GM18951 (cell line): Measurements from ENCODE around the gene TLL1.

Experiments used
- POLR2A ChIP-seq: IDR thresholded peaks from 4 replicates; pipeline ENCODE4 v1.6.1; 2011; ENCODE audit warnings: mild to moderate bottlenecking; ENCODE audit not compliant: insufficient read length, insufficient read depth; ENCODE audit errors: extremely low read depth
- in situ Hi-C: fragments of 300-500 bp; cut with MboI; formaldehyde crosslinking; loops from one replicate; pipeline ENCODE4 v1.12.0; 2022; ENCODE audit warnings: low sequenced_read_pairs, mixed read lengths, inconsistent platforms; ENCODE audit not compliant: unreplicated experiment

TLL1 gene

DNA sequence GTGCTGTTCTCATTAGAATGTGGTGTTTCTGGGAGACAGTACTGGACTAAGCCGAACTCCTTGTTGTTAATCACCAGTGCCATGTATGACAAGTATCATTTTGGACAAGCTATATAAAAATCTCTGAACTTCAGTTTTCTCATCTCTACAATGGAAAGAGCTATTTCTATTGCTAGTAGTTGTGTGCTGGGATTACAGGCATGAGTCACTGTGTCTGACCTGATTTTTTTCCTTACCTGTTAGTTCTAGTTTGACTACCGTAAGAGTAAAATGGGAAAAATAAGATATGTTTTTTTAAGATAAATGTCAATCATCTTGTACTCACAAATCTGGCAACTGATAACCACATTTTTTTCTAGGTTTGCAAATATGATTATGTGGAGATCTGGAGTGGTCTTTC is 192.3 kb downstream of the TLL1 start:
- in situ Hi-C loops, result no loop called here
- no peak for TF ChIP-seq POLR2A

DNA sequence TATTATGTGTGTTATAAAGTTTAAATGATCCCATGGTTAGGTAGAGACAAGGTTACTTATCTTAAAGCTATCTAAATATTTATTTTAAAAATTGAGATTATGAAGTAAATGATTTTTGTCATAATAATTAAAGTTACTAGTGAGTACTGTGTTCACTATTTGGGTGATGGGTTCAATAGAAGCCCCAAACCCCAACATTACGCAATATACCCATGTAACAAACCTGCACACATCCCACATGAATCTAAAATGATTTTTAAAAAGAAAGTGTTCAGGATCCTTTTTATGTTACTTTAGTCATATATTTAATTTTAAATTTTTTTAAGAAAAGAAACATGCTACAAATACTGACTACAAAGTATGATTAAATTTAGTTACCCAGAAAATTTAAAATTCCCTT is 193.9 kb downstream of the TLL1 start:
- TF ChIP-seq POLR2A, result no peak
- in situ Hi-C loops, result no loop called here

DNA sequence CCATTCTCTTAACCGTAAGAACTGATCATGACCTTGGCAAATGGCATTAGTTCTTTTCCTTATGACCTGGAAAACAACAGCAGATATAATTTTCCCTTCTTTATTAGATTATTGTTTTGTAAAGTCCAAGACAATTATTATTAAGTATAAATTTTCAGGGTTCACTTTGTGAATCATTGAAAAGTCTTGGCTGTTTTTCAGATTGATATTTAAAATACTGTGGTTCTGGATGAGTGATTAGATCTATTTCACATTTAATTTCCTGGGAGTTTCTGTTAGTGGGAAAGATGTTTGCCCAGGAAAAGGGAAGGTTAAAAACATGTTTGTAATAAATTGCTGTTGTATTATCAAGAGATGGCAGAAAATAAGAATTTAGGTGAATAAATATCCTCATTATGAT is 194.9 kb downstream of the TLL1 start:
- in situ Hi-C loops, result no loop called here
- TF ChIP-seq POLR2A, result no peak

DNA sequence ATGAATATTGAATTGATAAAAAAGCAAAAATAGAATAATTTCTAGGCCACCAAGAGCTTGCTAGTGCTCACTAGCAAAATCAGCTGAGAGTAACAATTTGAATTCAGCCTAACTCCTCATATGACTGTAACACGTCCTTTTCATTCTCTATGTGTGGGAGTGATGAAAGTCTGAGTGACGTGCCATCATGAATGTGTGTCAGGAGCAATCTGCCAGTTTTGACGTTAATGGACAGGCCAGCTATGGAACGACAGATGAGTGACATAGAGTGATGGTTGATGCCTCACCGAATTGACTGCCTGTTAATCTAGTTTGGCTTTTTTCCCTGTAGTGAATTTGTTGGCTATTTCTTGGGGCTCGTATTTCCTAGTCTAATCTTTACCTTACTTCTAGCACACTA is 200.7 kb downstream of the TLL1 start:
- TF ChIP-seq POLR2A, result no peak
- in situ Hi-C loops, result no loop called here

DNA sequence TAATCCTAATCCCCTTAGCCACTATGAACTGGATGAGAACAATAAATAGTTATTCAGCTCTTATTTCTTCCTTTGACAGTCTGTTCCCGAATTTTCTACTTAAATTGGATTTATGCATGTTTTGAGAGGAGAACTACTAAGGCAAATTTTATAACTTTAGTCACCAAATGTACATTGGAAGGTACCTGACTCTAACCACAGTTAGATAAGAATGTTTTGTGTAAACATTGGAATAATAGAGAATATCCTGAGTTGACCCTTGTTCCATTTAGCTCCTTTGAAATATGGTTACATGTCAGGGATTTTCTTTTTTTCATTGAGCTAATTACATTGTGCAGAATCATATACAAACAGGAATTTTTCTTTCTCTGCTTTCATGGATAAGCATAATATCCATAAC is 202.6 kb downstream of the TLL1 start:
- no peak for TF ChIP-seq POLR2A
- in situ Hi-C loops, result loop anchor here (25.0 kb wide), 1 partner anchor 538 kb away; no protein-coding TSS in a partner anchor

DNA sequence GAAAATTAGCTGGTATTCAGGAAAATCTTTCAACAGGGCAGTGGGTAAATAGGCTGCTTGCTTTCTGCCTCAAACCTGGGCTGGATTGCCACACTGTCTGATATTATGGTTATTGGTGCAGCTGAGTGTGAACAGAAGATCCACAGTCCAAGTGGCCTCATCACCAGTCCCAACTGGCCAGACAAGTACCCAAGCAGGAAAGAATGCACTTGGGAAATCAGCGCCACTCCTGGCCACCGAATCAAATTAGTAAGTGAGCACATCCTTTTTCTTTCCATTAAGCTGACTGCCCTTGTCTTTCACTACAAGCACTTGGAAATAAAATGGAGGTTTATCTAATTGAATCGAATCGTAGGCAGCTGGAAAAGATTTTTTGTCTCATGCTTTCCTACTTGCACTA is 204.7 kb downstream of the TLL1 start:
- in situ Hi-C loops, result loop anchor here (25.0 kb wide), 1 partner anchor 540 kb away; no protein-coding TSS in a partner anchor
- no peak for TF ChIP-seq POLR2A

DNA sequence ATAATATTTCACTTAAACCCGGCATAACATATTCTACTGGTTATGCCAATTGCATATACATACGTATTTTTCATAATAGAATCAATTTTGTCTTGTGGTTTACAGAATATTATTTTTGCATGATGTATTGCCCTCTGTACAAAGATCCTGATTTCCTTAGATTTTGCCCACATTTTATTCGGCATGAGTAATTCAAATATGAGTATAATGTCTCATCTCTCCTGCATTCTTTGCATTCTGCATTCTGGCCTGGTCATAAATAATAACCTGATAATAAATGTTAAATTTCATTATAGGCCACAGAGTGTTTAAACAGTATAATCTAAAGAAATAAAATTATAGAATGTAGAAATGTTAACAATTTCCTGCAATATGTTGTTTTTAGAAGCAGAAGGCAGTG is 205.3 kb downstream of the TLL1 start:
- in situ Hi-C loops, result loop anchor here (25.0 kb wide), 1 partner anchor 541 kb away; no protein-coding TSS in a partner anchor
- no peak for TF ChIP-seq POLR2A

DNA sequence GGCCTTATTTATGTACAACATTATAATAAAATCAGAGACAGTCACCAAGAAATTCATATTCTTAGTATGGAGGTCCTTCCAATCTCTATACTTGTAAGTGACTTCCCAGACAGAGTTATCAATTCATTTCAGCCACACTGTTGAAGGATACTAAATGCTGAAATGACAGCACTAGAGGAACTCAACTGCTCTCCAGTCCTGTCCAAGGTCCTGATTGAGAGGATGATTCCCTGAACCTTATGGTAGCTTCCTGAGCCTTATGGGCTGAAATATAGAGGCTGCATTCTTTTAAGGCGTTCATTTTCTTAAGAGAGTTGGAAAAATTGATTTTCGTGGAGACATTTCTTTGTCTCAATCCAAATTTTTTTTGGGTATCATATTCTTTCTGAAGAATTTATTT is 205.9 kb downstream of the TLL1 start:
- no peak for TF ChIP-seq POLR2A

DNA sequence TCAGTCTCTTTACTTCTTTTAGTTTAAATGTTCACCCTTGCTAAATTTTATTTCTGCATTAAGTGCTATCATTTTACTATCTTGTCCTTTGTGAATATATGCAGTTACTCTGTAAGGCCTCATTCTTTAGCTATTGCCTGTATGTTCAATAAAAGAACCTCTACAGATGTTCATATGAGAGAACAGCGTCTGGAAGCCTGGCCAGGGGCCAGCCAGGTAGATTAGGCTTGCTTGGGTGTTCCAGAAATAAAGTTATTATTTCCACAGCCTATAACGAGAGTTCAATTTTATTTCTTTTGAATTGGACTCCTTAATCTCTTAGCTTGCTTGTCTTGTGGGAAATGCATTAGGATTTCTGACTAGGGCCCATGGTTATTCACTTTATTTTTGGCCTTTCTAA is 214.5 kb downstream of the TLL1 start:
- in situ Hi-C loops, result loop anchor here (25.0 kb wide), 1 partner anchor 550 kb away; no protein-coding TSS in a partner anchor
- no peak for TF ChIP-seq POLR2A

More for the DNA sequence above, 205.9 kb downstream of the TLL1 start:
- in situ Hi-C loops, result loop anchor here (25.0 kb wide), 1 partner anchor 542 kb away; no protein-coding TSS in a partner anchor

DNA sequence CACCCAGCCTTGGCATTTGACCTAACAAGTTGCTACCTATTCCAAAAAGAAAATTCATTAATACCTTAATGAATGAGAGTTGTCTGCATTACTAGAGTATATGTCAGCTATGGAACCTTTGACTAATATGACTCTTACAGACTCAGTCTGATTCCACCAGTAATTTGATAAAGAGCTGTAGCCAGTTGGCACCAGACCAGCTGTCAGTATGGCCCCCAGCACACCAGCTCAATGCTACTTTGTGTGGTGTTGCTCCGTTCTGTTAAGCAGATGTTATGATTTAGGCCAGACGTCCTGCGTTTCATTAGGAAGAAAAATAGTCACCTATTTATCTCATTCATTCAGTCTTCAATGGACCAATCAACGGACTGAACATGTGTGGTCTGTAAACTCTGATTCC is 215.5 kb downstream of the TLL1 start:
- in situ Hi-C loops, result loop anchor here (25.0 kb wide), 1 partner anchor 551 kb away; no protein-coding TSS in a partner anchor
- TF ChIP-seq POLR2A, result no peak

DNA sequence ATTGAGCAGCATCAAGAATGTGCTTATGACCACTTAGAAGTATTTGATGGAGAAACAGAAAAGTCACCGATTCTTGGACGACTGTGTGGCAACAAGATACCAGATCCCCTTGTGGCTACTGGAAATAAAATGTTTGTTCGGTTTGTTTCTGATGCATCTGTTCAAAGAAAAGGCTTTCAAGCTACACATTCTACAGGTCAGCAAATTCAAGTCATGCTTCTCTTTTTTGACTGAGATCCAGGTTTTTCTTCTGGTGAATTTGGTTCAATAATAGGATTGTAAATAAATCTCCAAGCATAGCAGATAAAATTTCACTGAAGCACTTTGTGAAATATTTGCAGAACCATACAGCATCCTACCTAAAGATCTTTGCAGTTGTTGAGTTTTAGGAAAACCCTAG is 218.1 kb downstream of the TLL1 start:
- in situ Hi-C loops, result loop anchor here (25.0 kb wide), 1 partner anchor 554 kb away; no protein-coding TSS in a partner anchor

DNA sequence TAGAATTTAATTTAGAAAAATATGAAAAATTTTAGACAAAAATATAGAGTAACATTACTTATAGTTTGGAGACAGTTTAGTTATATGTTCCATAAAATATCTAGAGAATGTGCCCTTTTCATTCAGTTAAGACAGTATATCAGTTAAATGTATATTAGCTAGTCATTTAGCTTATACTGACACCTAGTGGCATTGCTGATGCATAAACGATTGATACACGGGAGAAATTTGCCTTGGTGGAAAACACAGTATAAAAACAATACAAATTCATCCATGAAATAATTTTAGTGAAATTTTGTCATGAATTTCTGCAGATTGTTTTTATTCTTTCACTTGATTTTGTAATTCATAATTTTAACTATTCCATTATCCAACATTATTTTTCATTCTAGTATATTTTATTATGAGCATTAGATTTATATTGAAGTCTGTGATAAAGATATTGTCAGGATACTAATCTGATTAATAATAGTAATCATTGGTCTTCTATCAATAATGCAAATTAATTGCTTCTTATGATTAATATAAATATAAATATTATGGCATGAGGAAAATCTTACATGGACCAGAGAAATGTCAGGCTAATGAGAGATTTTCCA is 219.0 kb downstream of the TLL1 start:
- TF ChIP-seq POLR2A, result no peak
- in situ Hi-C loops, result loop anchor here (25.0 kb wide), 1 partner anchor 555 kb away; no protein-coding TSS in a partner anchor

More for the DNA sequence above, 218.1 kb downstream of the TLL1 start:
- no peak for TF ChIP-seq POLR2A

DNA sequence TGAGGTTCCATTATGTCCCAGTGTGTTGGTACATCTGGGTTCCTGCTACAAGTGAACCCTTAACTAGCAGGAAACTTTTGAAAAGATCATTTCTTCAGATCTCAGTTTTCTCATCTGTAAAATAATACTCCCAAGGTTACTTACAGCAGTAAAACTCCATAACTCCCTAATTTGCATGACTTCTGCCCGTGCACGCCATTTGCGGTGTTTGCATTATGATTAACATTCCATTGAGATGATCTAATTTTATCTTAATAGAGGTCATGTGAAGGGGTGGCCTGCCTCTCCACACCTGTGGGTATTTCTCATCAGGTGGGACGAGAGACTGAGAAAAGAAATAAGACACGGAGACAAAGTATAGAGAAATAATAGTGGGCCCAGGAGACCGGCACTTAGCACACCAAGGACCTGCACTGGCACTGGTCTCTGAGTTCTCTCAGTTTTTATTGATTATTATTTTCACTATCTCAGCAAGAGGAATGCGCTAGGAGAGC is 219.8 kb downstream of the TLL1 start:
- in situ Hi-C loops, result loop anchor here (25.0 kb wide), 1 partner anchor 556 kb away; no protein-coding TSS in a partner anchor
- TF ChIP-seq POLR2A, result no peak

DNA sequence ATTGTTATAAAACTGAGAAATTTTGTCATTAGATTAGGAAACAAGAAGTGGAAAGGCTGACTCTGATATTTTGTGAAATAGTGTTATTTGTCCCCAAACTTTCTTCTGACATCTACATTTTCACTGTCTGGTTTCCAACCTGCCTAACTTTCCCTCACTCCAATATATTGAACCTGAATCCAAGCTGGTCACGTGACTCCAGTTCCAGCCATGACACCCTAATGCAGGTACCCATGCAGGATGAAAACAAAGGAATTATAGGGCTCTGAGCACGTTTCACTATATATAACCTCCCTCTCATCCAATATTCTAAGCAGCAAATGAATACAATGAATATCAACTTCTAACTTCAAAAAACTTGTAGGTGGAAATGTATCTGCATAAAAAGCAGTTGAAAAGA is 231.6 kb downstream of the TLL1 start:
- in situ Hi-C loops, result no loop called here
- TF ChIP-seq POLR2A, result no peak
